Measurements from ENCODE around the gene UPP2.

DNA sequence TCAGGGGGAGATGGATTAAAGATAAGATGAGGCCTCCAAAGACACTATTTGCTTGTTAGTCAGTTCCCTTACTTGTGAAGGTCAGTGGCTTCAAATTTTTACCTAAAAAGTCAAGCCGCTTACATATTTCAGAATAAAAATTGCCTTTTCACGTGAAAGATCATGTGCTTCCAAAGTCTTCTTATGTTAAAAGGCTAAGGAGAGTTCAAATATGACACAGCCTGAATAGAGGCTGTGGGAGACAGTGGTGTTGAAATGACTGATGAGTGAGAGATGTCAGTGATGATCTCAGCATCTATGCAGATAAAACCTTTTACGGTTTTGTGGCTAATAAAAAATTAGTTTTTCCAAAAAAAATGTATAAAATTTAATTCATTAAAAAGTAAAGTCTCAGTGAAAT lies 40.5 kb downstream of the UPP2 start:
- TF ChIP-seq EZH2 (IDR thresholded peaks at IDR 0.05; ENCODE audit: insufficient read depth, poor library complexity, severe bottlenecking) (no peak), EZH2phosphoT487 (IDR thresholded peaks at IDR 0.05; ENCODE audit: insufficient read depth, low read depth) (no peak)
